K562 (cell line): ENCODE results near the gene ZNF441. TPM values are rescaled to one million over a fixed set of nuclear protein-coding genes. Genes with fewer than 3 reads are reported as not detected.

Experiments
- CBFB ChIP-seq: sonication (generic); formaldehyde crosslinking; IDR thresholded peaks from 2 replicates; pipeline ENCODE4 v1.4.0; 2020; ENCODE audit warnings: mild to moderate bottlenecking, missing genetic modification reagents
- CREM ChIP-seq: IDR thresholded peaks from 2 replicates; pipeline ENCODE4 v1.6.1; 2014; ENCODE audit warnings: antibody characterized with exemption, low read depth
- ERF ChIP-seq: fragments of 450-650 bp; formaldehyde crosslinking; IDR thresholded peaks from 2 replicates; pipeline ENCODE4 v1.4.0; 2020; ENCODE audit warnings: mild to moderate bottlenecking, mixed read lengths
- FOXA1 ChIP-seq: fragments of 450-650 bp; IDR thresholded peaks from 2 replicates; pipeline ENCODE4 v1.6.1; 2016; ENCODE audit warnings: mild to moderate bottlenecking, borderline replicate concordance
- GTF2A2 ChIP-seq: IDR thresholded peaks from 2 replicates; pipeline ENCODE4 v1.6.1; 2016; ENCODE audit warnings: mild to moderate bottlenecking, missing genetic modification characterization, missing compliant biosample characterization
- JUNB ChIP-seq: fragments of 450-650 bp; formaldehyde crosslinking; conservative IDR thresholded peaks from 2 replicates; pipeline ENCODE4 v1.4.0; 2020; ENCODE audit warnings: mild to moderate bottlenecking
- MCM3 ChIP-seq: fragments of 450-650 bp; IDR thresholded peaks from 2 replicates; pipeline ENCODE4 v1.6.1; 2016
- PCBP1 ChIP-seq: fragments of 200-400 bp; formaldehyde crosslinking; IDR thresholded peaks from 2 replicates; pipeline ENCODE4 v1.6.1; 2018; ENCODE audit warnings: mild to moderate bottlenecking, low read depth, low read length; ENCODE audit not compliant: poor library complexity, severe bottlenecking
- RBM25 ChIP-seq: fragments of 200-400 bp; formaldehyde crosslinking; IDR thresholded peaks from 2 replicates; pipeline ENCODE4 v1.6.1; 2018; ENCODE audit warnings: low read length, low read depth, moderate library complexity; ENCODE audit not compliant: severe bottlenecking
- RUNX1 ChIP-seq: sonication (generic); IDR thresholded peaks from 2 replicates; pipeline ENCODE4 v1.6.1; 2016; ENCODE audit warnings: antibody characterized with exemption, low read depth
- SNIP1 ChIP-seq: fragments of 450-650 bp; IDR thresholded peaks from 2 replicates; pipeline ENCODE4 v1.7.1; 2017; ENCODE audit warnings: low read depth, mild to moderate bottlenecking
- TAF1 ChIP-seq: IDR thresholded peaks from 2 replicates; pipeline ENCODE4 v1.6.1; 2011; ENCODE audit warnings: mild to moderate bottlenecking, low read length, moderate library complexity; ENCODE audit not compliant: insufficient read depth, control insufficient read depth, severe bottlenecking; ENCODE audit errors: extremely low read depth
- TBL1XR1 ChIP-seq, 2 experiments: IDR thresholded peaks; 2 replicates each; pipeline ENCODE4 v1.6.1; 2012; ENCODE audit warnings: improper control_type of control experiment in 2 of 2, low read length in 2 of 2, mild to moderate bottlenecking in 1 of 2
- ZNF282 ChIP-seq: sonication (generic); formaldehyde crosslinking; IDR thresholded peaks from 2 replicates; pipeline ENCODE4 v1.8.1; 2023; ENCODE audit warnings: missing genetic modification reagents
- ZNF76 ChIP-seq: fragments of 250-450 bp; sonication (Bioruptor Pico); IDR thresholded peaks from 2 replicates; pipeline ENCODE4 v1.4.0; 2020; ENCODE audit warnings: mild to moderate bottlenecking, moderate library complexity, borderline replicate concordance
- ZNF79 ChIP-seq: fragments of 250-450 bp; sonication (Bioruptor Pico); IDR thresholded peaks from 2 replicates; pipeline ENCODE4 v1.4.0; 2020; ENCODE audit warnings: low read depth, mild to moderate bottlenecking, moderate library complexity
- polyA plus RNA-seq, 8 experiments: library from polyadenylated mRNA; depleted of rRNA in 4 of 8; stranded (reverse) in 5 of 8; unstranded in 3 of 8; fragments of >200 nt; fragmentation: Nextera tagmentation in 2 of 8; fragmentation: Illumina TruSeq in 1 of 8; extraction: Ambion mirVana in 2 of 8; extraction: Trizol in 1 of 8; gene quantifications; 2 replicates each; pipeline versions ENCODE4 v1.2.1 to v1.2.3, GENCODE V29; 2011 to 2014; ENCODE audit warnings: inconsistent platforms in 1 of 8, missing spikeins in 1 of 8
- total RNA-seq, 7 experiments: library from RNA; depleted of rRNA in 6 of 7; stranded (reverse); fragments of >200 nt in 6 of 7; fragmentation: Illumina TruSeq in 2 of 7; extraction: Trizol in 2 of 7; gene quantifications; 2 replicates each; pipeline versions ENCODE4 v1.2.1 to v1.2.3, GENCODE V29; 2011 to 2021; ENCODE audit warnings: low replicate concordance in 1 of 7
- TF ChIP-seq, protein P1 (sequence below): fragments of 450-650 bp; IDR thresholded peaks from 2 replicates; pipeline ENCODE4 v1.6.1; 2018; ENCODE audit not compliant: partially characterized antibody
- TF ChIP-seq, protein P2 (sequence below): fragments of 250-450 bp; sonication (Bioruptor Pico); IDR thresholded peaks from 2 replicates; pipeline ENCODE4 v1.5.0; 2021; ENCODE audit warnings: mild to moderate bottlenecking, borderline replicate concordance
- TF ChIP-seq, protein P3 (sequence below): fragments of 250-450 bp; sonication (Bioruptor Pico); IDR thresholded peaks from 2 replicates; pipeline ENCODE4 v1.4.0; 2020; ENCODE audit warnings: mild to moderate bottlenecking, moderate library complexity
- TF ChIP-seq, protein P4 (sequence below): fragments of 250-450 bp; sonication (Bioruptor Pico); IDR thresholded peaks from 2 replicates; pipeline ENCODE4 v1.5.0; 2022; ENCODE audit warnings: mild to moderate bottlenecking

The ZNF441 gene
- total and polyA plus RNA-seq, 9 of the 15 experiments (the other 6 are each of a cell fraction or from before 2014, with no cell fraction given): 1.9 to 14.0 (median 7.8) TPM

DNA sequence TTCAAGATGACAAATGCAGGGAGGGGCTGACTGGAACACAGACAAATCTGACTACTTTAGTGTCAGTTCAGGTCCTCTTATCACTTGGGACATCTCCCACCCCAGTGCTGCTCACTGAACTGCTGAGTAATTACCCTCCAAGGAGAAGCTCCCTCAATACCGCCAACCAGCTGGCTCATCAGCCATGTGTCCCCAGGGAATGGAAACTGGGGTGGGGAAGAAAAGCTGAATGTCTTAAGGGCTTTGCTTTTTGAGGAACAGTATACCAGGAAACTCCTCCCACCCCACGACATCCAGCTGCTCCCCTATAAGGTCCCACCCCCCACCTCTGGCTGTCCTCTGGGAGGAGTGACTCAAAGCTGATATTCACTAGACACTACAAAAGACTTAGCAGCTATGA, 30.1 kb upstream of the ZNF441 start (continued):
- TF ChIP-seq, protein P1, sequence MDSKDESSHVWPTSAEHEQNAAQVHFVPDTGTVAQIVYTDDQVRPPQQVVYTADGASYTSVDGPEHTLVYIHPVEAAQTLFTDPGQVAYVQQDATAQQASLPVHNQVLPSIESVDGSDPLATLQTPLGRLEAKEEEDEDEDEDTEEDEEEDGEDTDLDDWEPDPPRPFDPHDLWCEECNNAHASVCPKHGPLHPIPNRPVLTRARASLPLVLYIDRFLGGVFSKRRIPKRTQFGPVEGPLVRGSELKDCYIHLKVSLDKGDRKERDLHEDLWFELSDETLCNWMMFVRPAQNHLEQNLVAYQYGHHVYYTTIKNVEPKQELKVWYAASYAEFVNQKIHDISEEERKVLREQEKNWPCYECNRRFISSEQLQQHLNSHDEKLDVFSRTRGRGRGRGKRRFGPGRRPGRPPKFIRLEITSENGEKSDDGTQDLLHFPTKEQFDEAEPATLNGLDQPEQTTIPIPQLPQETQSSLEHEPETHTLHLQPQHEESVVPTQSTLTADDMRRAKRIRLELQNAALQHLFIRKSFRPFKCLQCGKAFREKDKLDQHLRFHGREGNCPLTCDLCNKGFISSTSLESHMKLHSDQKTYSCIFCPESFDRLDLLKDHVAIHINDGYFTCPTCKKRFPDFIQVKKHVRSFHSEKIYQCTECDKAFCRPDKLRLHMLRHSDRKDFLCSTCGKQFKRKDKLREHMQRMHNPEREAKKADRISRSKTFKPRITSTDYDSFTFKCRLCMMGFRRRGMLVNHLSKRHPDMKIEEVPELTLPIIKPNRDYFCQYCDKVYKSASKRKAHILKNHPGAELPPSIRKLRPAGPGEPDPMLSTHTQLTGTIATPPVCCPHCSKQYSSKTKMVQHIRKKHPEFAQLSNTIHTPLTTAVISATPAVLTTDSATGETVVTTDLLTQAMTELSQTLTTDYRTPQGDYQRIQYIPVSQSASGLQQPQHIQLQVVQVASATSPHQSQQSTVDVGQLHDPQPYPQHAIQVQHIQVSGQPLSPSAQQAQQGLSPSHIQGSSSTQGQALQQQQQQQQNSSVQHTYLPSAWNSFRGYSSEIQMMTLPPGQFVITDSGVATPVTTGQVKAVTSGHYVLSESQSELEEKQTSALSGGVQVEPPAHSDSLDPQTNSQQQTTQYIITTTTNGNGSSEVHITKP: peak; percentile 19
- peak in 1 of 2 experiments; percentile 41; a peak in 1 of 4 replicates for TF ChIP-seq TBL1XR1 (IDR thresholded peaks at IDR 0.05; ENCODE audit: low read length in 2 of 2)
- TF ChIP-seq RBM25: no peak
- TF ChIP-seq MCM3: no peak
- no peak for TF ChIP-seq ZNF79 (CRISPR knock-in tag)
- TF ChIP-seq RUNX1: no peak
- TF ChIP-seq ZNF76 (CRISPR knock-in tag): no peak
- TF ChIP-seq PCBP1: no peak
- peak; percentile 61 for TF ChIP-seq CREM
- no peak for TF ChIP-seq CBFB (CRISPR knock-in tag)
- TF ChIP-seq, protein P2, sequence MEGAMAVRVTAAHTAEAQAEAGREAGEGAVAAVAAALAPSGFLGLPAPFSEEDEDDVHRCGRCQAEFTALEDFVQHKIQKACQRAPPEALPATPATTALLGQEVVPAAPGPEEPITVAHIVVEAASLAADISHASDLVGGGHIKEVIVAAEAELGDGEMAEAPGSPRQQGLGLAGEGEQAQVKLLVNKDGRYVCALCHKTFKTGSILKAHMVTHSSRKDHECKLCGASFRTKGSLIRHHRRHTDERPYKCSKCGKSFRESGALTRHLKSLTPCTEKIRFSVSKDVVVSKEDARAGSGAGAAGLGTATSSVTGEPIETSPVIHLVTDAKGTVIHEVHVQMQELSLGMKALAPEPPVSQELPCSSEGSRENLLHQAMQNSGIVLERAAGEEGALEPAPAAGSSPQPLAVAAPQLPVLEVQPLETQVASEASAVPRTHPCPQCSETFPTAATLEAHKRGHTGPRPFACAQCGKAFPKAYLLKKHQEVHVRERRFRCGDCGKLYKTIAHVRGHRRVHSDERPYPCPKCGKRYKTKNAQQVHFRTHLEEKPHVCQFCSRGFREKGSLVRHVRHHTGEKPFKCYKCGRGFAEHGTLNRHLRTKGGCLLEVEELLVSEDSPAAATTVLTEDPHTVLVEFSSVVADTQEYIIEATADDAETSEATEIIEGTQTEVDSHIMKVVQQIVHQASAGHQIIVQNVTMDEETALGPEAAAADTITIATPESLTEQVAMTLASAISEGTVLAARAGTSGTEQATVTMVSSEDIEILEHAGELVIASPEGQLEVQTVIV: no peak
- TF ChIP-seq JUNB (CRISPR knock-in tag): no peak
- TF ChIP-seq, protein P3, sequence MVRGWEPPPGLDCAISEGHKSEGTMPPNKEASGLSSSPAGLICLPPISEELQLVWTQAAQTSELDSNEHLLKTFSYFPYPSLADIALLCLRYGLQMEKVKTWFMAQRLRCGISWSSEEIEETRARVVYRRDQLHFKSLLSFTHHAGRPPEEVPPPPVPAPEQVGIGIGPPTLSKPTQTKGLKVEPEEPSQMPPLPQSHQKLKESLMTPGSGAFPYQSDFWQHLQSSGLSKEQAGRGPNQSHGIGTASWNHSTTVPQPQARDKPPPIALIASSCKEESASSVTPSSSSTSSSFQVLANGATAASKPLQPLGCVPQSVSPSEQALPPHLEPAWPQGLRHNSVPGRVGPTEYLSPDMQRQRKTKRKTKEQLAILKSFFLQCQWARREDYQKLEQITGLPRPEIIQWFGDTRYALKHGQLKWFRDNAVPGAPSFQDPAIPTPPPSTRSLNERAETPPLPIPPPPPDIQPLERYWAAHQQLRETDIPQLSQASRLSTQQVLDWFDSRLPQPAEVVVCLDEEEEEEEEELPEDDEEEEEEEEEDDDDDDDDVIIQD (CRISPR knock-in tag): no peak
- TF ChIP-seq SNIP1: no peak
- TF ChIP-seq TAF1: no peak
- no peak for TF ChIP-seq GTF2A2 (tag)
- TF ChIP-seq, protein P4, sequence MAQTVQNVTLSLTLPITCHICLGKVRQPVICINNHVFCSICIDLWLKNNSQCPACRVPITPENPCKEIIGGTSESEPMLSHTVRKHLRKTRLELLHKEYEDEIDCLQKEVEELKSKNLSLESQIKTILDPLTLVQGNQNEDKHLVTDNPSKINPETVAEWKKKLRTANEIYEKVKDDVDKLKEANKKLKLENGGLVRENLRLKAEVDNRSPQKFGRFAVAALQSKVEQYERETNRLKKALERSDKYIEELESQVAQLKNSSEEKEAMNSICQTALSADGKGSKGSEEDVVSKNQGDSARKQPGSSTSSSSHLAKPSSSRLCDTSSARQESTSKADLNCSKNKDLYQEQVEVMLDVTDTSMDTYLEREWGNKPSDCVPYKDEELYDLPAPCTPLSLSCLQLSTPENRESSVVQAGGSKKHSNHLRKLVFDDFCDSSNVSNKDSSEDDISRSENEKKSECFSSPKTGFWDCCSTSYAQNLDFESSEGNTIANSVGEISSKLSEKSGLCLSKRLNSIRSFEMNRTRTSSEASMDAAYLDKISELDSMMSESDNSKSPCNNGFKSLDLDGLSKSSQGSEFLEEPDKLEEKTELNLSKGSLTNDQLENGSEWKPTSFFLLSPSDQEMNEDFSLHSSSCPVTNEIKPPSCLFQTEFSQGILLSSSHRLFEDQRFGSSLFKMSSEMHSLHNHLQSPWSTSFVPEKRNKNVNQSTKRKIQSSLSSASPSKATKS (CRISPR knock-in tag): no peak
- no peak for TF ChIP-seq ZNF282 (CRISPR knock-in tag)
- no peak for TF ChIP-seq FOXA1
- no peak for TF ChIP-seq ERF (CRISPR knock-in tag)
